Measurements from ENCODE around the gene SLC38A3.
A peak's percentile ranks its signal among the peaks of the same experiment; 100 is the strongest.

Gene SLC38A3

DNA sequence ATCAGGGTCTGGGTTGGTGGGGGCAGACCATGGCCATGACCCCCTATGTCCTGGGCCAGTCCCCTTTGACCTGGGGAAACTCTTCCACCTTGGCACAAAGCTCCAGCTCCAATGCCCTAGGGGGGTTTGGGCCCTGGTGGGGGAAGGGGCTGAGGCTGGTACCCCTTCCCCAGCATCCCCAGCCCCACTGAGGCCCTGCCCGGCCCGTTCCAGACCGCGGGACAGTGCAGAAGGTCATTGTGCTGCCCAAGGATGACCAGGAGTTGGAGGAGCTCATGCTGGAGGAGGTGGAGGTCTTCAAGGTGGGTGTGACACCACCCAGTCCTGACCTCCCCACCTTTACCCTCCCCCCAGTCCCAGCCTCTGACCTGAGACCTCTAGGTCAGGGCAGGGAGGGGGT, 19.8 kb upstream of the SLC38A3 start:
- no peak for DNase-seq
- TF ChIP-seq, protein P1, sequence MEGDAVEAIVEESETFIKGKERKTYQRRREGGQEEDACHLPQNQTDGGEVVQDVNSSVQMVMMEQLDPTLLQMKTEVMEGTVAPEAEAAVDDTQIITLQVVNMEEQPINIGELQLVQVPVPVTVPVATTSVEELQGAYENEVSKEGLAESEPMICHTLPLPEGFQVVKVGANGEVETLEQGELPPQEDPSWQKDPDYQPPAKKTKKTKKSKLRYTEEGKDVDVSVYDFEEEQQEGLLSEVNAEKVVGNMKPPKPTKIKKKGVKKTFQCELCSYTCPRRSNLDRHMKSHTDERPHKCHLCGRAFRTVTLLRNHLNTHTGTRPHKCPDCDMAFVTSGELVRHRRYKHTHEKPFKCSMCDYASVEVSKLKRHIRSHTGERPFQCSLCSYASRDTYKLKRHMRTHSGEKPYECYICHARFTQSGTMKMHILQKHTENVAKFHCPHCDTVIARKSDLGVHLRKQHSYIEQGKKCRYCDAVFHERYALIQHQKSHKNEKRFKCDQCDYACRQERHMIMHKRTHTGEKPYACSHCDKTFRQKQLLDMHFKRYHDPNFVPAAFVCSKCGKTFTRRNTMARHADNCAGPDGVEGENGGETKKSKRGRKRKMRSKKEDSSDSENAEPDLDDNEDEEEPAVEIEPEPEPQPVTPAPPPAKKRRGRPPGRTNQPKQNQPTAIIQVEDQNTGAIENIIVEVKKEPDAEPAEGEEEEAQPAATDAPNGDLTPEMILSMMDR (IDR thresholded peaks at IDR 0.05; ENCODE audit: low read depth, low read length), result no peak
- Histone ChIP-seq H3K4me3 (ENCODE audit: low read depth, low read length) (no peak overlapping the region), H3K36me3 (no peaks in the 10 kb centered on the region), H3K27me3 (no peaks in the 10 kb centered on the region), H3K9me3 (no peaks in the 10 kb centered on the region), H3K4me1 (no peaks in the 10 kb centered on the region)

DNA sequence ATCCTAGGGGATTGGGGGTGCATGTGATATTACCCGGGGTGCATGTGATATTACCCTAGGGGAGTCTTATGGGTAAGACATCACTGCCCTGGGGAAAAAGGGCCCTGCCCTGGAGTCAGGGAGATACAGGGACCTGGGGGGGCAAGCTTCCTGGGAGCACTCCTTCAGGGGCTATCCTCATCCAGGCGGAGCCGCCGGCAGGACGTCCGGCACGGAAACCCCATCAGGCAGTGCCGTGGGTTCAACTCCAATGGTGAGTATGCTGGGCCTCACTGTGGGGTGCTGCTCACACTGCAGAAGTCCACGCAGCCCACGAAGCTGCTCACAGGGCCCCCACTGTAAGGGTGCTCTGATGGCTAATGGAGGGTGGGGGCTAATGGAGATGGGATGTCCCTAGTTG, 19.0 kb upstream of the SLC38A3 start:
- no peaks in the 10 kb centered on the region for H3K9me3 ChIP-seq
- H3K36me3 ChIP-seq, result no peaks in the 10 kb centered on the region
- no peaks in the 10 kb centered on the region for H3K27me3 ChIP-seq
- H3K4me3 ChIP-seq (ENCODE audit: low read depth, low read length), result no peak overlapping the region
- DNase-seq, result no peak
- no peaks in the 10 kb centered on the region for H3K4me1 ChIP-seq
- TF ChIP-seq, protein P1 (IDR thresholded peaks at IDR 0.05; ENCODE audit: low read depth, low read length), result no peak

DNA sequence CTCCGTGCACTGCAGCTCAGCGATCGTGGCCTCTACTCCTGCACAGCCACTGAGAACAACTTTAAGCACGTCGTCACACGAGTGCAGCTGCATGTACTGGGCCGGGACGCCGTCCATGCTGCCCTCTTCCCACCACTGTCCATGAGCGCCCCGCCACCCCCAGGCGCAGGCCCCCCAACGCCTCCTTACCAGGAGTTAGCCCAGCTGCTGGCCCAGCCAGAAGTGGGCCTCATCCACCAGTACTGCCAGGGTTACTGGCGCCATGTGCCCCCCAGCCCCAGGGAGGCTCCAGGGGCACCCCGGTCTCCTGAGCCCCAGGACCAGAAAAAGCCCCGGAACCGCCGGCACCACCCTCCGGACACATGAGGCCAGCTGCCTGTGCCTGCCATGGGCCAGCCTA, 17.3 kb upstream of the SLC38A3 start:
- Histone ChIP-seq H3K9me3 (no peaks in the 10 kb centered on the region), H3K4me1 (no peaks in the 10 kb centered on the region), H3K27me3 (peaks cover under 1% of the 10 kb centered on the region), H3K36me3 (no peaks in the 10 kb centered on the region), H3K4me3 (ENCODE audit: low read depth, low read length) (no peak overlapping the region)
- TF ChIP-seq, protein P1 (IDR thresholded peaks at IDR 0.05; ENCODE audit: low read depth, low read length), result no peak
- DNase-seq, result no peak

DNA sequence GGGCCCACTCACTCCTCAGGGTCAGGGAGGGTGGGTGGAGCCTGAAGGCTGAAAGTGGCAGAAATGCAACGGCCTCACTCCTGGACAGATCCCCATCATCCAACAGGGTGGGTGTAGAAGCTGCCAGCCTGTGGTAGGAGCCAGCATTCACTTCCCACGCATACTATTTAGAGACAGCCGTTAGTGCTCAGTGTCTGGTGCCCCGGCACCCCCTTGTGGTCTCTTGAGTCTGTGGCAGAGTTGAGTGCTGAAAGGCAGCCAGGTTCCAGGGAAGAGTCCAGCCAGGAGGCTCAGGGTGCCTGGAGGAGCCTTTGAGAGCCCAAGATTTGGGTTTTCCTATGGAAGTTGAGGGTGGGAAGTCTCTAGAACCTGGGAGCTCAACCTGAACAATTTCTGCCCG, 15.8 kb upstream of the SLC38A3 start:
- TF ChIP-seq, protein P1 (IDR thresholded peaks at IDR 0.05; ENCODE audit: low read depth, low read length), result peak; percentile 80
- Histone ChIP-seq H3K36me3 (no peaks in the 10 kb centered on the region), H3K9me3 (no peaks in the 10 kb centered on the region), H3K4me1 (no peaks in the 10 kb centered on the region), H3K4me3 (ENCODE audit: low read depth, low read length) (no peak overlapping the region), H3K27me3 (peaks cover 16% of the 10 kb centered on the region)
- DNase-seq, result peak; percentile 77

DNA sequence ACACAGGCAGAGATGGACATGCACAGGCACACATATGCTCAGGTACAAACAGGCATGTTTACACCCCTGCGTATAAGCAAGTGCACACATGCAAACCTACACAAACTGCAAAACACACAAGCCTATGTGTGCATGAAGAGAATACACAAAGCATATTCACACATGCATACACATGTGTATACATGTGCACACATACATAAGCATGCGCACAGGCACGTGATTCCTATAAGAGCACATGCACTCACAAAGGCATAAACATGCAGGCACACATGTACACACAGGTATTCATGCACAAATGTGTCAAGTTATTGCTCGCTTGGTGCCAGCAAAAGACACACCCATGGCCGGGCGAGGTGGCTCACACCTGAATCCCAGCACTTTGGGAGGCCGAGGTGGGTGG, 15.1 kb upstream of the SLC38A3 start:
- Histone ChIP-seq H3K4me3 (ENCODE audit: low read depth, low read length) (no peak overlapping the region), H3K27me3 (peaks cover 20% of the 10 kb centered on the region), H3K9me3 (no peaks in the 10 kb centered on the region)

DNA sequence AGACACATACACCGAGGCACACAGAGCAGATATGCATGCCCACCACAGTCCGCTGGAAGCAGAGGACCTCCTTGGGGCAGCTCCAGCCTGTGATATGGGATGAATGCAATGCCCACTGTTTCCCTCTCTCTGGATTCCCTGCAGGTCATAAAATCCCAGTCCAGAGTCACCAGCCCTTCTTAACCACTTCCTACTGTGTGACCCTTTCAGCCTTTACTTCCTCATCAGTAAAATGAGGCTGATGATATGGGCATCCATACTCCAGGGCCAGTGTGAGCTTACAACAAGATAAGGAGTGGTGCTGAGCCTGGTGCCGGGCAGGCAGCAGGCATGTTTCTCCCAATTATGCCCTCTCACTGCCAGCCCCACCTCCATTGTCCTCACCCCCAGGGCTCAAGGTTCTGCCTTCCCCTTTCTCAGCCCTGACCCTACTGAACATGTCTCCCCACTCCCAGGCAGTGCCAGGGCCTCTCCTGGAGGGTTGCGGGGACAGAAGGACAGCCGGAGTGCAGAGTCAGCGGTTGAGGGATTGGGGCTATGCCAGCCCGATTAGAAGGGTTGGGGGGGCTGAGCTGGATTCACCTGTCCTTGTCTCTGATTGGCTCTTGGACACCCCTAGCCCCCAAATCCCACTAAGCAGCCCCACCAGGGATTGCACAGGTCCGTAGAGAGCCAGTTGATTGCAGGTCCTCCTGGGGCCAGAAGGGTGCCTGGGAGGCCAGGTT, 14.0 kb upstream of the SLC38A3 start, which contains the start of gene GNAT1:
Gene GNAT1 (plus strand): TSS at position 675 of the 725 bp plus-strand sequence. CDS start 116 bp downstream, outside the sequence.
- H3K4me1 ChIP-seq, result no peaks in the 10 kb centered on the region
- H3K27me3 ChIP-seq, result peaks cover 20% of the 10 kb centered on the region
- H3K9me3 ChIP-seq, result no peaks in the 10 kb centered on the region
- H3K4me3 ChIP-seq (ENCODE audit: low read depth, low read length), result no peak within 1 kb of the TSS
- no peak for DNase-seq
- no peaks in the 10 kb centered on the region for H3K36me3 ChIP-seq
- TF ChIP-seq, protein P1 (IDR thresholded peaks at IDR 0.05; ENCODE audit: low read depth, low read length), result no peak

More for the DNA sequence above, 15.1 kb upstream of the SLC38A3 start:
- no peak for DNase-seq
- H3K36me3 ChIP-seq, result no peaks in the 10 kb centered on the region
- TF ChIP-seq, protein P1 (IDR thresholded peaks at IDR 0.05; ENCODE audit: low read depth, low read length), result no peak
- H3K4me1 ChIP-seq, result no peaks in the 10 kb centered on the region

Measured in BE2C (cell line).